ENCODE results near the gene C16orf74.

The C16orf74 gene

DNA sequence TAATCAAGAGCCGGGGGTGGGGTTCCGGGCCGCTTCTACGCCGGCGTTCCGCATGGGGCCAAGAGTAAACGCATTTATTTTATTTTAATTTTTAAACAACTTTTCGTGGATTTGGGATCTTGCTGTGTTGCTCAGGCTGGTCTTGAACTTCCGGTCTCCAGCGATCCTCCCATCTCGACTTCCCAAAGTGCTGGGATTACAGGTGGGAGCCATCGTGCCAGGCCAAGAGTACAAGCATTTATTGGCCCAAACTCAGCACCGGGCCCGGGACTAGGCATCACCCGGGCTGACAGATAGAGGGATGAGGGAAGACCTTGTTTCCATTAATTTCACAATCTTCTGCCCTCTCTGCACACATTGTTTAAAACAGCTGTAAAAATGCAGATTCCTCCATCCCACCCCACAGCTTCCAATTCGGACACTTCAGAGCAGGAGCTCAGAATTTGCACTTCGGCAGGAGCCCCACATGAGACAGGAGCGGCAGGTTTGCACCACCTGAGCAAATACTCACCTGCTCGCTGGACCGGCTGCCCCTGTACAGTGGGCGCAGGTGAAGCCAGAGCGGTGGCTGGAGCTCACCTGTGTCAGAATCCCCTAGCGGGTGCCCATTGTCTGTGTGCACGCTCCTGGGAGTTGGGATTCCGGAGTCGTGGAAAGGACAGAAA lies 61.5 kb downstream of the C16orf74 start:
- Histone ChIP-seq H3K27ac (ENCODE audit: low read depth, low read length) (no peak overlapping the region), H3K4me3 (ENCODE audit: low read depth, low read length) (peak overlapping the region; percentile 53), H3K9ac (ENCODE audit: low read length) (no peak overlapping the region), H3K9me3 (ENCODE audit: control insufficient read depth, insufficient read depth, low read depth, low read length) (no peaks in the 10 kb centered on the region), H3K36me3 (ENCODE audit: control insufficient read depth, insufficient read depth, low read length) (peaks cover 11% of the 10 kb centered on the region), H3K27me3 (ENCODE audit: control insufficient read depth, insufficient read depth, low read length) (peaks cover 13% of the 10 kb centered on the region; the same call in 1 of the 2 replicates), H3K4me1 (ENCODE audit: control insufficient read depth, insufficient read depth, low read length) (peaks cover 7% of the 10 kb centered on the region)

DNA sequence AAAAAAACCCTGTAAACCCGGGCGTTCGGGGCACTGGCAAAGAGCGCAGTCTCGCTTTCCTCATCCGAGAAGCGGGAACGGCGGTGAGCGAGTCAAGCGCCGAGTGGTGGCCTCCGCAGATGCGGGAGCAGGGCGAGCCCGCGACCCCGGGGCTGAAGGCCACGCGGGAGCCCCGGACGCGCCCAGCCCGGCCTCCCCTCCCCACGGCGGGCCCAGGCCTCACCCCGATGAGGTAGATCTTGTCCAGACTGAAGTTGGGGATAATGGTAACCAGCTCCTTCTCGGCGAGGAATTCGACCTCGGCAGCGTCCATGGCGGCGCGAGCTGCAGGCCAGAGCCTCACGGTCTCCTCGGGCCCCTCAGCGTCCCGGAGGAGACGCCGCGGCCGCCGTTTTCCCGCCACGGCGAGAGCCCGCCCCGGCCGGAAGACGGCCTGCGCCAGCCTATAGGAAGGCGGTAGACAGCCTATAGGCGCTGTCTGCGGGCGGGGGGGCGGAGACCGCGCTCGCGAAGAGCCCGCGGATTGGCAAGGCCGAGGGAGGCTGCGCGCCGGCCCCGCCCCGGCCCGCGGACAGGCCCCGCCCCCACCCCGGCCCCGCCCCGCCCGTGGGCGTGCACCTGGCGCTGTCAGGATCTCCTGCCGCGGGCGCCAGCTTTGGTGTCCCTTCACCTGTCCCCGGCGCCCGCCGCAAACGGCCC lies 62.2 kb downstream of the C16orf74 start, which contains the start of gene GINS2:
GINS2 (minus strand) TSS at position 369 of the 699 bp plus-strand sequence; CDS start at position 313, 56 bp downstream.
- Histone ChIP-seq H3K4me1 (ENCODE audit: control insufficient read depth, insufficient read depth, low read length) (peaks cover 7% of the 10 kb centered on the region), H3K36me3 (ENCODE audit: control insufficient read depth, insufficient read depth, low read length) (peaks cover 17% of the 10 kb centered on the region), H3K27ac (ENCODE audit: low read depth, low read length) (peak within 1 kb of the TSS; percentile 92), H3K9ac (ENCODE audit: low read length) (peak within 1 kb of the TSS; percentile 98), H3K27me3 (ENCODE audit: control insufficient read depth, insufficient read depth, low read length) (peaks cover 13% of the 10 kb centered on the region; the same call in 1 of the 2 replicates), H3K9me3 (ENCODE audit: control insufficient read depth, insufficient read depth, low read depth, low read length) (no peaks in the 10 kb centered on the region), H3K4me3 (ENCODE audit: low read depth, low read length) (peak within 1 kb of the TSS; percentile 95)

DNA sequence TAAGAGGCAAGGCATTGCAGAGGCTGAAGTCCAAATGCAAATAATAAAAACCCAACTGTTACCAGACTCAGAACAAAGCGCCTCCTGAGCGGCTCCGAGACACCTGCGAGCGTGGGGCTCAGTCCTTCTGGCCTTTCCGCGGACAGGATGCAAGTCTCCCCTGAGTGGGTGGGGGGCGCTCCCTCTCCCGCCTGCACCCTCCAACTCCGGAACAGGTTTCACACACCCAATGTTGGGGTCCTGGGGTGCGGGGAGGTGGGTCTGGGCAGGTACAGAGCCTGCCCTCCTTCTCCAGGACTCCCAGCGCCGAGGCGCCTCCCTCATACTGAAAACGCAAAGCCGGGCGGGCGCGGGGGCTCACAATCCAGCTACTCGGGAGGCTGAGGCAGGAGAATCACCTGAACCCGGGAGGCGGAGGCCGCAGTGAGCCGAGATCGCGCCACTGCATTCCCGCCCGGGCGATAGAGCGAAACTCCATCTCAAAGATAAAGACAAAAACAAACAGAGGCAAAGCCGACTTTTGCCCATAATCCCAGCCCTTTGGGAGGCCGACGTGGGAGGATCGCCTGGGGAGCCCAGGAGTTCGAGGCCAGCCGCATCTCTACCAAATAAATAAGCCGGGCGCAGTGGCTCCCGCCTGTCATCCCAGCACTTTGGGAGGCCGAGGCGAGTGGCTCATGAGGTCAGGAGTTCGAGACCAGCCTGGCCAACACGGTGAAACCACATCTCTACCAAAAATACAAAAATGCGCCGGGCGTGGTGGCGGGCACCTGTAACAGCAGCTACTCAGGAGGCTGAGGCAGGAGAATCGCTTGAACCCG lies 63.0 kb downstream of the C16orf74 start:
- peaks cover 24% of the 10 kb centered on the region for H3K36me3 ChIP-seq (ENCODE audit: control insufficient read depth, insufficient read depth, low read length)
- peaks cover 13% of the 10 kb centered on the region; the same call in 1 of the 2 replicates for H3K27me3 ChIP-seq (ENCODE audit: control insufficient read depth, insufficient read depth, low read length)
- H3K4me1 ChIP-seq (ENCODE audit: control insufficient read depth, insufficient read depth, low read length), result peaks cover 7% of the 10 kb centered on the region
- peak overlapping the region; percentile 98 for H3K9ac ChIP-seq (ENCODE audit: low read length)
- no peaks in the 10 kb centered on the region for H3K9me3 ChIP-seq (ENCODE audit: control insufficient read depth, insufficient read depth, low read depth, low read length)
- peak overlapping the region; percentile 95 for H3K4me3 ChIP-seq (ENCODE audit: low read depth, low read length)
- H3K27ac ChIP-seq (ENCODE audit: low read depth, low read length), result no peak overlapping the region; the same call in 1 of the 2 replicates

DNA sequence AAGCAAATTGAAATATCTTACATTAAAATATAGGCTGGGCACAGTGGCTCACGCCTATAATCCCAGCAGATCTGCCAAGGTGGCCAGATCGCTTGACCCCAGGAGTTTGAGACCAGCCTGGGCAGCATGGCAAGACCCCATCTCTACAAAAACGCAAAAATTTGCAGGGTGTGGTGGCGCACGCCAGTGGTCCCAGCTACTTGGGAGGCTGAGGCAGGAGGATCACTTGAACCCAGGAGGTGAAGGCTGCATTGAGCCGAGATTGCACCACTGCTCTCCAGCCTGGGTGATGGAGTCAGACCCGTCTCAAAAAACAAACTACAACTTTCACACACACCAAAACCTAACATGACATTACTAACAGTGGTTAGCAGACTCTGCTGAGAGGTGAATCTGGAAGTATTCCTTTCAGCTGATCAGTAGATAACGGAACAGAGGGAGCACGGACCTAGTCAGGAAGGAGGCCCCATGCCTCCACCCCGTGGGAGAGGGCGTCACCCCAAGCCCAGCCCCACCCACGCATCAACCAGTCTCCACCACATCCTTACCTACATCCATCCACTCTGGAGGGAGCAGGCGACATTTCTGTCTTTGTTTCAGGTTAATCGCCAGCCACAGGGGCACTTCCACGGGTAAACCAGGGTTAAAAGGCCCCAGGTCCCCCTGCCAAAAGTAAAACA lies 63.8 kb downstream of the C16orf74 start:
- Histone ChIP-seq H3K27ac (ENCODE audit: low read depth, low read length) (no peak overlapping the region), H3K27me3 (ENCODE audit: control insufficient read depth, insufficient read depth, low read length) (peaks cover 13% of the 10 kb centered on the region; the same call in 1 of the 2 replicates), H3K36me3 (ENCODE audit: control insufficient read depth, insufficient read depth, low read length) (peaks cover 32% of the 10 kb centered on the region), H3K9ac (ENCODE audit: low read length) (no peak overlapping the region), H3K4me3 (ENCODE audit: low read depth, low read length) (peak overlapping the region; percentile 95; the same call in 1 of the 2 replicates), H3K4me1 (ENCODE audit: control insufficient read depth, insufficient read depth, low read length) (peaks cover 7% of the 10 kb centered on the region), H3K9me3 (ENCODE audit: control insufficient read depth, insufficient read depth, low read depth, low read length) (no peaks in the 10 kb centered on the region)

DNA sequence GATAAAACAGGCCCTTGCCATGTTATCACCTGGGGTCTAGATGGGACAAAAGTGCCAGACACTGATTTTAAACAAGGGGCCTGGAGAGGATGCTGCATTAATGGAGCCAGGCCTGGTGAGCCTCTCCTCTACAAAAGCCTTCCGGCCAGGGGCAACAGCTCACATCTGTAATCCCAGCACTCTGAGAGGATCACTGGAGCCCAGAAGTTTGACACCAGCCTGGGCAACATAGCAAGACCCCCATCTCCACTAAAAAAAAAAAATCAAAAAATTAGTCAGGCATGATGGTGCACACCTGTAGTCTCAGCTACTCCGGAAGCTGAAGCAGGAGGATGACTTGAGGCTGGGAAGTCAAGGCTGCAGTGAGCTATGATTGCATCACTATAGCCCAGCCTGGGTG lies 65.6 kb downstream of the C16orf74 start:
- H3K36me3 ChIP-seq (ENCODE audit: control insufficient read depth, insufficient read depth, low read length), result peaks cover 48% of the 10 kb centered on the region
- H3K4me3 ChIP-seq (ENCODE audit: low read depth, low read length), result no peak overlapping the region
- H3K9ac ChIP-seq (ENCODE audit: low read length), result no peak overlapping the region
- no peaks in the 10 kb centered on the region for H3K9me3 ChIP-seq (ENCODE audit: control insufficient read depth, insufficient read depth, low read depth, low read length)
- peaks cover 7% of the 10 kb centered on the region for H3K4me1 ChIP-seq (ENCODE audit: control insufficient read depth, insufficient read depth, low read length)
- peaks cover 8% of the 10 kb centered on the region; the same call in 1 of the 2 replicates for H3K27me3 ChIP-seq (ENCODE audit: control insufficient read depth, insufficient read depth, low read length)
- H3K27ac ChIP-seq (ENCODE audit: low read depth, low read length), result no peak overlapping the region

DNA sequence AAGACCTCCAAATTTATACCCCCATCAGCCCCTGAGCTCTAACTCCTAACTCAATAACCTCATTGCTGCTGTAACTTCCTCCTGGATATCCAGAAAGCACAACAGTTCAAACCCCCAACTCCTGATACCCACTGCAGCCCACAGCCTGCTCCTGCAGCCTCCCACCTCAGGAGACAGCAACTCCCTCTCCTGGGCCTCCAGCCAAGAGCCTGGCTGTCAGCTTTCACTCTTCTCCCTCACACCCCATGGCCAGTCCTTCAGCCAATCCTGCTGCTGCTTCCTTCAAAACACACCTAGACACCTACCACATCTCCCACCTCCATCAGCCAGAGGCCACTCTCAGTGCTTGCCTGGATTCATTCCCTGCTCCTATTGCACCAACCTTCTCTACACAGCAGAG lies 67.5 kb downstream of the C16orf74 start:
- H3K4me1 ChIP-seq (ENCODE audit: control insufficient read depth, insufficient read depth, low read length), result no peaks in the 10 kb centered on the region
- no peak overlapping the region for H3K27ac ChIP-seq (ENCODE audit: low read depth, low read length)
- no peaks in the 10 kb centered on the region for H3K9me3 ChIP-seq (ENCODE audit: control insufficient read depth, insufficient read depth, low read depth, low read length)
- no peaks in the 10 kb centered on the region for H3K27me3 ChIP-seq (ENCODE audit: control insufficient read depth, insufficient read depth, low read length)
- no peak overlapping the region for H3K9ac ChIP-seq (ENCODE audit: low read length)
- H3K4me3 ChIP-seq (ENCODE audit: low read depth, low read length), result no peak overlapping the region
- H3K36me3 ChIP-seq (ENCODE audit: control insufficient read depth, insufficient read depth, low read length), result peaks cover 67% of the 10 kb centered on the region

DNA sequence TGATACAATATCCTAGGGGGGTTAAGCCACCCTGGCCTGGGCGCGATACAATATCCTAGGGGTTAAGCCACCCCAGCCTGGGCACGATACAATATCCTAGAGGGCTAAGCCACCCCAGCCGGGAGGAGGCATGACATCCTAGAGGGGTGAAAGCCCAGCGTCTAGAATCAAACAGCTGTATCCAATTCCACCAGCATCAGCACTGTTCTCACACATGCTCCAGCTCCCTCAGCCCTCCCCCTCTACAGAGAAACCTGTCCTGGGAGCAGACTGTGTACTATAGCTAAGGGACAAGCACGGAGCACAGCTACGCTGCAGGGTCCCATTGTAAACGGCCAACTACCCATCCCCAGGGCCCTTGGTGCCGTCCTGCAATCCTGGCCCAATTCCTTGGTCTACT lies 68.4 kb downstream of the C16orf74 start:
- Histone ChIP-seq H3K36me3 (ENCODE audit: control insufficient read depth, insufficient read depth, low read length) (peaks cover 75% of the 10 kb centered on the region), H3K4me1 (ENCODE audit: control insufficient read depth, insufficient read depth, low read length) (no peaks in the 10 kb centered on the region)

DNA sequence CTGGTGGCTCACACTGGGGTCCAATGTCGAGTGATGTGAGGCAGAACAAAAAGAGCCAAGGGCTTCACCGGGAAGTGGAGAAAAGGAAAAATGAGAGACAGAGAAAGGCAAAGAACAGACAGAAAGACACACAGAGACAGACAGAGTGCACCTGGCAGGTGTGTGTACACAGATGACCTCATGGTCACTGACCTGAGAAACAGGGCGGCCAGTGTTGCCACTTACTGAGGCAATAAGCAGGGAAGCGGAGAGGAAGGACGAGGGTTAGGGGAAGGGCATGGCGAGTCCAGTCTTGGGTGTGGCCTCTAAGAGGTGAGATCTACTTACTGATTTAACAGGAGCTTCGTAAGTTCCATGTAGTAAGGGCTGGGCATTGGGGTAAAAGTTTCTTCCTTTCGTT lies 69.6 kb downstream of the C16orf74 start:
- peaks cover 83% of the 10 kb centered on the region for H3K36me3 ChIP-seq (ENCODE audit: control insufficient read depth, insufficient read depth, low read length)
- no peak overlapping the region for H3K27ac ChIP-seq (ENCODE audit: low read depth, low read length)
- H3K27me3 ChIP-seq (ENCODE audit: control insufficient read depth, insufficient read depth, low read length), result no peaks in the 10 kb centered on the region

More for the DNA sequence above, 68.4 kb downstream of the C16orf74 start:
- Histone ChIP-seq H3K4me3 (ENCODE audit: low read depth, low read length) (no peak overlapping the region), H3K9me3 (ENCODE audit: control insufficient read depth, insufficient read depth, low read depth, low read length) (no peaks in the 10 kb centered on the region), H3K27ac (ENCODE audit: low read depth, low read length) (no peak overlapping the region), H3K27me3 (ENCODE audit: control insufficient read depth, insufficient read depth, low read length) (no peaks in the 10 kb centered on the region), H3K9ac (ENCODE audit: low read length) (no peak overlapping the region)

DNA sequence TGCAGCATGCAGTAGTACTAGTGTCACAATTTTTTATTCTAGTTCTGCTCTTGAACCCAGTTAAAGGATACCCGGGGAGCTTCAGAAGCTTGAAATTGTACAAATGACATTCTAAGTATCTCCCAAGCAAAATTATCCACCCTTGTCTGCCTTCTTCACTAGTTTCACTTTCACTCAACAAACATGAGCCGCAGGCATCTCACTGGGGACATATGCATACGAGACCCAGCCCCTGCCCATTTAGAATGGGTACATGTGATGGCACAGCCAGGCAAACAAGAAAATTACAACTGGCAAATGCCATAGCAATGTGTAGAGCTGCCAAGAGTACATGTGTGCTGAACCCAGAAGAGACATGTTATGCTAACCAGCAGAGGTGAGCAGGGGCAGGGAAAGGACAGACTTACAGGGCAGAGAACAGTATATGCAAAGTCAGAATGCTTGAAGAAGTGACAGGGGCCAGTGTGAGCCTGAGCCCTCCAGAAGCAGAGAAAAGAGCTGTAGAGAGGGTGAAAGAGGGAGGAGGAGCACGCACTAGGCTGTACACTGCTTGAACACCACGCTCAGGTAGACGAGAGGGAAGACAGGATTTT lies 70.4 kb downstream of the C16orf74 start:
- Histone ChIP-seq H3K36me3 (ENCODE audit: control insufficient read depth, insufficient read depth, low read length) (peaks cover 86% of the 10 kb centered on the region), H3K27ac (ENCODE audit: low read depth, low read length) (no peak overlapping the region), H3K4me3 (ENCODE audit: low read depth, low read length) (no peak overlapping the region), H3K9me3 (ENCODE audit: control insufficient read depth, insufficient read depth, low read depth, low read length) (no peaks in the 10 kb centered on the region), H3K9ac (ENCODE audit: low read length) (no peak overlapping the region), H3K4me1 (ENCODE audit: control insufficient read depth, insufficient read depth, low read length) (no peaks in the 10 kb centered on the region), H3K27me3 (ENCODE audit: control insufficient read depth, insufficient read depth, low read length) (no peaks in the 10 kb centered on the region)

More for the DNA sequence above, 69.6 kb downstream of the C16orf74 start:
- H3K4me3 ChIP-seq (ENCODE audit: low read depth, low read length), result no peak overlapping the region
- H3K9me3 ChIP-seq (ENCODE audit: control insufficient read depth, insufficient read depth, low read depth, low read length), result no peaks in the 10 kb centered on the region
- H3K9ac ChIP-seq (ENCODE audit: low read length), result no peak overlapping the region
- H3K4me1 ChIP-seq (ENCODE audit: control insufficient read depth, insufficient read depth, low read length), result no peaks in the 10 kb centered on the region

DNA sequence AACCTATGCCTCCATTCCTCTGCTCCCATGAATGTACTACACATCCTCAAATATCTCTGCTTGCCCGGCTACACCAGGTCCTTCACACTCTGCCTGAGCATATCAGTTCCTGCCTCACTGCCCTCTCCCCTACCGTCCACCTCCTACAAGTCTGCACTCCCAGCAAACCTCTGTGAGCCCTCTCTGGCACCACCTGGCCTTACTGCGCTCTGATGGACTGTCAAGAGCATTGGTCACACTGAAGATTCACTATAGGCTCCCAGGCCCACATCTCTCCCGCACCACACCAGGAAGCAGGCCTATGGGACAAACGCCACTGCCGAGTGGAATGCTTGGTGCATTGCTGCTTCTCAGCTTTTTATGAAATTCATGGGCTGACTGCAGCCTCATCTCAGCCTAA lies 71.0 kb downstream of the C16orf74 start:
- Histone ChIP-seq H3K9ac (ENCODE audit: low read length) (no peak overlapping the region), H3K27ac (ENCODE audit: low read depth, low read length) (no peak overlapping the region), H3K36me3 (ENCODE audit: control insufficient read depth, insufficient read depth, low read length) (peaks cover 86% of the 10 kb centered on the region), H3K4me1 (ENCODE audit: control insufficient read depth, insufficient read depth, low read length) (no peaks in the 10 kb centered on the region), H3K4me3 (ENCODE audit: low read depth, low read length) (no peak overlapping the region), H3K9me3 (ENCODE audit: control insufficient read depth, insufficient read depth, low read depth, low read length) (no peaks in the 10 kb centered on the region), H3K27me3 (ENCODE audit: control insufficient read depth, insufficient read depth, low read length) (no peaks in the 10 kb centered on the region)
